HUES64 (cell line): ENCODE data around the gene MRFAP1.
"Not testable (repeated sequence)": the region's sequence is repeated elsewhere in the genome, so short reads cannot be mapped to it uniquely, and the experiment has no call there.

Experiments
- H3K27ac ChIP-seq: 2 replicates; pipeline ENCODE4 v1.7.0; 2013; ENCODE audit warnings: low read depth, low read length, inconsistent platforms
- H3K27me3 ChIP-seq: 2 replicates; pipeline ENCODE4 v1.6.1; 2013; ENCODE audit warnings: mild to moderate bottlenecking, low read length; ENCODE audit not compliant: insufficient read depth
- H3K36me3 ChIP-seq: 2 replicates; pipeline ENCODE4 v1.6.1; 2013; ENCODE audit warnings: mild to moderate bottlenecking, low read length; ENCODE audit not compliant: insufficient read depth
- H3K4me1 ChIP-seq: 2 replicates; pipeline ENCODE4 v1.6.1; 2013; ENCODE audit warnings: mild to moderate bottlenecking, low read length, moderate library complexity; ENCODE audit not compliant: insufficient read depth
- H3K4me3 ChIP-seq: 2 replicates; pipeline ENCODE4 v1.5.1; 2013; ENCODE audit warnings: mild to moderate bottlenecking, low read length, moderate library complexity
- H3K9ac ChIP-seq: 2 replicates; pipeline ENCODE4 v1.6.1; 2013; ENCODE audit warnings: mild to moderate bottlenecking, low read depth, low read length
- H3K9me3 ChIP-seq: 2 replicates; pipeline ENCODE4 v1.6.1; 2013; ENCODE audit warnings: low read depth, low read length; ENCODE audit not compliant: insufficient read depth
- WGBS: fragments of 150-250, 120-280 bp; methylation state at CpG from one replicate; pipeline ENCODE4 v1.1.7; 2013; ENCODE audit warnings: missing lambda C conversion rate; 5-methylcytosine and 5-hydroxymethylcytosine counted together

The MRFAP1 gene

DNA sequence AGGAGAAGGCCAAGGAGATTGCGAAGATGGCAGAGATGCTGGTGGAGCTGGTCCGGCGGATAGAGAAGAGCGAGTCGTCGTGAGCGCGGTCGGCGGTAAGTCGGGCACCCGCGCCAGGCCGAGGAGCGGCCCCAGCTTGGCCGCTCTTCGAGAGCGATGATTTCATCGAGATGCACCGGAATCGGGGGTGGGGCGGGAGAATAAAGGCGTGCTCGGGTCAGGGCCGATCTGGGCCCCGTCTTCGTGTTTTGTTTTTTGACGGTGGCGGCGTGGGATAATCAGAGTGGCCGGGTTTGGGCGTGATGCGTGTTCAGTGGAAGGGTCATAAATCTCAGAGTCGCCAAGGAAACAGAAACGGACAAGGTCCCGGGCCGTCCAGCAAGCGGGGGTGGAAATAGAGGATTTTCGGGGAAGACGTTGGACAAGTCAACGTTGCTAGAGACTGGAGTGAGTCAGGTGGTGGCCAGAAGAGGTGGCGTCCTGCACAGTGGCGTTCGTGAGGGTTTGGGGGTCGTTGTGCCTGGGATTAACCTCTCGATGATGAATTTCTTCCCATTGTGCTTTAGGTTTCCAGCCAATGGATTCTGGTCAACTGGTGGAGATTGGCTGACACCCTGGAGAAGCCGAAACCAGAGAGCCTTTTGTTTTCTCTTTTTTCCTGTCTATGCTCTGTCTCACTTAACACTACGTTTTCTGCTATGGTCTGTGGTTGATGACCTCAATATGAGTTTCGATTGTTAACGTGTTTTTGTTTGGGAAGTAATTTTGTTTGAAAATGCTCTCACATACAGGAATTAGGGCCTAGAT lies 882 bp downstream of the MRFAP1 start:
- no peaks in the 10 kb centered on the region for H3K27me3 ChIP-seq
- 5% methylated on average over 50 of the region's 50 CpGs for WGBS
- H3K4me3 ChIP-seq = peak overlapping the region; percentile 98
- peak overlapping the region; percentile 97 for H3K9ac ChIP-seq
- peaks cover 6% of the 10 kb centered on the region; the same call in 1 of the 2 replicates for H3K4me1 ChIP-seq
- H3K27ac ChIP-seq = peak overlapping the region; percentile 95
- no peaks in the 10 kb centered on the region for H3K9me3 ChIP-seq
- peaks cover 18% of the 10 kb centered on the region for H3K36me3 ChIP-seq

DNA sequence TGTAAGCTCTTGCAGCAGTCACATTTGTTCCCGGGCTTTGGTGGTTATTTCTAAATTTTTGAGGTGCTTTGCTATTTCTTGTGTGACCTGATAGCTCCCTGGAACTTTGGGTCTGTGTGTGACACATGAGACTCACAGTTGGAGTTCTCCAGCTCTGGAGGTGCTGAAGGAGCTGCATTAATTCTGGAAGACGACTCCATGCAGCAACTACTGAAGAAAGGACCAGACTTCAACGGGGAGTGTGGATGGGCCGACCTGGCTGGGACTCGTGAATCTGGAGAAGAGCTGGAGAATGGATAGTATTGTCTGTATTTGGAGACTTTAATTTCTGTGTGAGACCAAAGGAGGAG lies 1.5 kb downstream of the MRFAP1 start:
- WGBS = 79% methylated on average over 5 of the region's 5 CpGs
- Histone ChIP-seq H3K4me1 (peaks cover 6% of the 10 kb centered on the region; the same call in 1 of the 2 replicates), H3K27ac (no peak overlapping the region), H3K9me3 (no peaks in the 10 kb centered on the region), H3K4me3 (peak overlapping the region; percentile 98), H3K27me3 (no peaks in the 10 kb centered on the region), H3K36me3 (peaks cover 18% of the 10 kb centered on the region), H3K9ac (peak overlapping the region; percentile 97; the same call in 1 of the 2 replicates)

DNA sequence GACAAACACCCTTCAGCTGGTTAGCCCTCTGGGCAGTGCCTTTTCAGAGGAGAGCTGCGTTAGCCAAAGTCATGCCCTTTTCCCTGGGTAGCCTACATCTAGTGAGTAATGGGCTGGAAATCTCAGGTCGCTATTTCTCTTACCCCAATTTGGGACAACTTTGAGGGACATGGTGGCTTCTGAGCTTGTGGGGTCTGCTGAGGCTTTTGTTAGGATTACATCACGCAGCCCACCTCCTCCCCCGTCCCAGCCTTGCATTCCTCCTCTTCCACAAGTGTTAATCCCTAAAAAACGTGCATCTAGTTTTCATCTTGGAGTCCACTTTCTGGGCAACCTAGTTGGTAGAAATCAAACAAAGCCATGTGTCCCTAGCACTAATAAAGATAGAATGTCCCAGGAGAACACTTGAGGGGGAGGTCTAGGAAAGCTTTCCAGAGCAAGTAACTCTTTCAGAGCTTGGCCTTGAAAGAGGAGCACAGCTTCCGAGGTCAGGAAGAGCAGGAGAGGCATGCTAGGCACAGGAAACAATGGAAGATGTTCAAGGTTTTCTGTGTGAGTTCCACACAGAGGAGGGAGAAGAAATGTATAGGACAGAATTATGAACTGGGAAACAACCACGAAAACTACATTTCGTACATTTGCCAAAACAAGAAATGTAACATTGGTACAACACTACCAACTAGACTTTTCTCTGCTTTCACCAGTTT lies 2.8 kb downstream of the MRFAP1 start:
- WGBS = 88% methylated on average over 8 of the region's 8 CpGs
- Histone ChIP-seq H3K27ac (no peak overlapping the region; the same call in 1 of the 2 replicates), H3K9ac (0 out of 2 replicates have a peak overlapping the region, but pooled peaks have one; percentile 1), H3K4me1 (peaks cover 6% of the 10 kb centered on the region; the same call in 1 of the 2 replicates), H3K9me3 (no peaks in the 10 kb centered on the region), H3K4me3 (peak overlapping the region; percentile 98; the same call in 1 of the 2 replicates), H3K36me3 (peaks cover 18% of the 10 kb centered on the region), H3K27me3 (no peaks in the 10 kb centered on the region)

DNA sequence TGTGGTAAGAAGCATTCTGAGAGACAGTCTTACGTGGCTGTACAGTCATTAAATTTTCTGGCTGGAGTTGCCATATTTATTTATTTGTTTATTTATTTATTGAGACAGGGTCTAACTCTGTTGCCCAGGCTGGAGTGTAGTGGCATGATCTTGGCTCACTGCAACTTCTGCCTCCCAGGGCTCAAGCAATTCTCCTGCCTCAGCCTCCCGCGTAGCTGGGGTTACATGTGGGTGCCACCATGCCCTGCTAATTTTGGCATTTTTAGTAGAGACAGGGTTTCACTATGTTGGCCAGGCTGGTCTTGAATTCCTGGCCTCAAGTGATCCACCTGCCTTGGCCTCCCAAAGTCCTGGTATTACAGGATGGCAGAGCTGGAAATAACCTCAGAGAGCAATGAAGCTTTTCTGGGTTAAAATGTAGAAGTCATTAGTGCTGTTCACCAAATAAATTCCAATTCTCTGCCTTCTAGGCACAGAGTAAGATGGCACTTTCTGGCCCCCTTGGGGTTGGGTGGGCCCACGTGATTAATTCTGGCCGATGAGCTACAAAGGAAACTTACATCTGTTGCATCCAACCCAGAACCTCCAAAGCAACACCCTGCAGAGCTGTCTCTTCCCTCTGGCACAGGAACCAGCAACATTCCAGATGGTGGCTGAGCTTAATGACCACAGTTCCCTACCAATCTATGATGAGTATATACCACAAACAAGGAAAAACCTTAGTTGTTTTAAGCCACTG lies 4.5 kb downstream of the MRFAP1 start:
- WGBS = 69% methylated on average over 5 of the region's 5 CpGs
- H3K4me3 ChIP-seq = no peak overlapping the region
- H3K4me1 ChIP-seq = peaks cover 6% of the 10 kb centered on the region; the same call in 1 of the 2 replicates

DNA sequence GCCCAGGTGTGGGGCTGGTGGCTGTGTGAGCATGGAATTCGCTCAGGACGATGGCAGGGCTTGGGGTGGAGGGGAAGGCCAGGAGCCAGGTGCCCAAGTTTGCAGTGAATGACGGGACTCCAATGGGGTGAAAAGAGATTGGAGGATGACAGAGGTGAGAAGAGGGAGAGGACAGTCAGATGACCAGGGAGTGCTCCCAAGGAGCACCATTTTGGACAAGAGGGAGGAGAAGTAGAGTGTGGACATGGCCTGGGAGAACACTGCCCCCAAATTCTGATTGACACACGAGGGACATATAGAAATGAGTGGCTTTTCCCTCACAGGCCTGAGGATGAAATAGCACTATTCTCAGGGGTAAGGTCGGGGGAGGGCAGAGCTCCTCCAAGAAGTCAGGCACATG lies 6.7 kb downstream of the MRFAP1 start:
- Histone ChIP-seq H3K27ac (no peak overlapping the region), H3K4me3 (no peak overlapping the region), H3K36me3 (peaks cover 12% of the 10 kb centered on the region), H3K9ac (no peak overlapping the region), H3K27me3 (no peaks in the 10 kb centered on the region), H3K9me3 (no peaks in the 10 kb centered on the region), H3K4me1 (peaks cover 3% of the 10 kb centered on the region; the same call in 1 of the 2 replicates)
- WGBS = 88% methylated on average over 5 of the region's 5 CpGs

More for the DNA sequence above, 4.5 kb downstream of the MRFAP1 start:
- no peak overlapping the region for H3K27ac ChIP-seq
- H3K27me3 ChIP-seq = no peaks in the 10 kb centered on the region
- H3K9me3 ChIP-seq = no peaks in the 10 kb centered on the region
- H3K9ac ChIP-seq = no peak overlapping the region
- peaks cover 18% of the 10 kb centered on the region for H3K36me3 ChIP-seq

DNA sequence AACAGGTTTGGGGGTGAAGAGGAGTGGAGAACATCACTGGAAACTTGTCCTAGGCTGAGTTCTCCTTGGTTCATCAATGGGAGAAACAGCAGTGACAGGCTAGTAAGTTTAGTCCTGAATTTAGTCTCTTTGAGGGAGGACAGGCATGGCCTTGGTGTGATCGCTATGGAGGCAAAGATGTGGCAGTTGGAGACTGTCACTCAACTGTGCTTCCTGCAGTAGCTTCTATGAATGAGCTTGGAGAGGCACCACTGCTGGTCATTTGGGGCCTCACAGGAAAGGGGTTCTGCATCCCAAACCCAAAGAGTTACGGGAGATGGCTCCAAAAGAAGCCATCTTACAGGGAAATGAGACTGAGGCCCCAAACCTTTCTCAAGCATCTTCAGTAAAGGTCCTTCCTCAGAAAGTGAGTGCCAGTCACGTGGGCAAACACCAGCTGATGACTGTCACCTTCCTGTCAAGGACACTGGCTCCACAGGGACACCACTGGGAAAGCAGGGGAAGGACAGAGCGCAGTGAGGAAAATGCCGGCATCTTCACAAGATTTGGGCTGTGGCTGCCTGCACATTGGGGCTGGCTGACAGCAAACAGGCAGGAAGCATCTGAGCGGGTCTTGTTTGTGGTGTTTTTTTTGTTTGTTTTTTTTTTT lies 7.2 kb downstream of the MRFAP1 start:
- H3K27me3 ChIP-seq = no peaks in the 10 kb centered on the region
- no peaks in the 10 kb centered on the region for H3K9me3 ChIP-seq
- H3K4me3 ChIP-seq = no peak overlapping the region
- 67% methylated on average over 6 of the region's 6 CpGs for WGBS
- H3K27ac ChIP-seq = no peak overlapping the region
- H3K9ac ChIP-seq = no peak overlapping the region
- H3K4me1 ChIP-seq = no peaks in the 10 kb centered on the region
- peaks cover 7% of the 10 kb centered on the region for H3K36me3 ChIP-seq

DNA sequence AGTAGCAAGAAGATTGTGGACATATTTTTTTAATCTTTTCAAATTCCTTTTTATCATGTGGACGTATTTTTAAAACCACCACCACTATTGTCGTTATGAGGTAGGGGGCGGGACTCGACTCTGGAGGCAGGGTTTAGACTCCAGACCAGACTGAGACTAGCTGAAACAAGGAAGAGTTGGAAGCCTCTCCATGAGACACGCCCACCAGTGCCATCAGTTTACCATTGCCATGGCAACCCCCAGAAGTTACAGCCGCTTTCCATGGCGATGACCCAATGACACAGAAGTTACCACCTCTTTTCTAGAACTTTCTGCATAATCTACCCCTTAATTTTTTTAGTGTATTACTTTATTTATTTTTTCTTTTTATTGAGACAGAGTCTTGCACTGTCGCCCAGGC lies 8.7 kb downstream of the MRFAP1 start:
- no peaks in the 10 kb centered on the region for H3K27me3 ChIP-seq
- 95% methylated on average over 8 of the region's 8 CpGs for WGBS
- no peaks in the 10 kb centered on the region for H3K36me3 ChIP-seq
- no peak overlapping the region for H3K27ac ChIP-seq
- H3K4me1 ChIP-seq = no peaks in the 10 kb centered on the region
- no peaks in the 10 kb centered on the region for H3K9me3 ChIP-seq
- H3K4me3 ChIP-seq = no peak overlapping the region
- no peak overlapping the region for H3K9ac ChIP-seq

DNA sequence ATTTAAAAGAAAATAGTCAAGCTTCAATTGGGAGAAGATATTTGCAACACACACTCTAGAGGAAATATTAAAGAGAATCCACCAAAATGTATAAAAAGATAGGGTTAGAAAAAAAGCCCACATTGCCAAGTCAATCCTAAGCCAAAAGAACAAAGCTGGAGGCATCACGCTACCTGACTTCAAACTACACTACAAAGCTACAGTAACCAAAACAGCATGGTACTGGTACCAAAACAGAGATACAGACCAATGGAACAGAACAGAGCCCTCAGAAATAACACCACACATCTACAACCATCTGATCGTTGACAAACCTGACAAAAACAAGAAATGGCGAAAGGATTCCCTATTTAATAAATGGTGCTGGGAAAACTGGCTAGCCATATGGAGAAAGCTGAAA lies 13.7 kb downstream of the MRFAP1 start:
- no CpG with 5 or more reads among the region's 3 CpGs for WGBS
- H3K4me1 ChIP-seq, H3K9ac ChIP-seq, H3K27ac ChIP-seq, H3K4me3 ChIP-seq, H3K9me3 ChIP-seq, H3K36me3 ChIP-seq: not testable (repeated sequence)
- H3K27me3 ChIP-seq = peaks cover 16% of the 10 kb centered on the region

DNA sequence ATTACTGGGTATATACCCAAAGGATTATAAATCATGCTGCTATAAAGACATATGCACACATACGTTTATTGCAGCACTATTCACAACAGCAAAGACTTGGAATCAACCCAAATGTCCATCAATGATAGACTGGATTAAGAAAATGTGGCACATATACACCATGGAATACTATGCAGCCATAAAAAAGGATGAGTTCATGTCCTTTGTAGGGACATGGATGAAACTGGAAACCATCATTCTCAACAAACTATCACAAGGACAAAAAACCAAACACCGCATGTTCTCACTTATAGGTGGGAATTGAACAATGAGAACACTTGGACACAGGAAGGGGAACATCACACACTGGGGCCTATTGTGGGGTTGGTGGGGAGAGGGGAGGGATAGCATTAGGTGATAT lies 14.8 kb downstream of the MRFAP1 start:
- H3K4me1 ChIP-seq, H3K27ac ChIP-seq, H3K9me3 ChIP-seq, H3K36me3 ChIP-seq, H3K9ac ChIP-seq, H3K4me3 ChIP-seq: not testable (repeated sequence)
- 80% methylated on average over 1 of the region's 2 CpGs for WGBS
- peaks cover 27% of the 10 kb centered on the region for H3K27me3 ChIP-seq

DNA sequence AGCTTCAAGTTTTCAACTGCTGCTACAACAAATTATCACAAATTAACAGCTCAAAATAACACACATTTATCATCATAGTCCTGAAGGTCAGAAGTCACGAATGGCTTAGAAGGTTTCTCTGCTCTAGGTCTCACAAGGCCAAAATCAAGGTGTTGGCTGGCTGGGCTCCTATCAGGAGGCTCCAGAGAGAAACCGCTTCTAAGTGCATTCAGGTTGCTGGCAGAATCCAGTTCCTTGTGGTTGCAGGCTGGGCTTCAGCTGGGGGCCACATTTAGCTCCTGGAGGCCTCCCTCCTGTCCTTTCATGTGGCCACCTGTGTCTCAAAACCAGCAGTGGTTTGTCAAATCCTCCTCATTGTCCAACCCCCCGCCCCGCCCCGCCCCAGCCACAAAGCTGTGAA lies 15.4 kb downstream of the MRFAP1 start:
- Histone ChIP-seq H3K27me3 (peaks cover 32% of the 10 kb centered on the region), H3K36me3 (no peaks in the 10 kb centered on the region), H3K4me3 (no peak overlapping the region), H3K4me1 (0 out of 2 replicates have a peak, but pooled peaks cover 6% of the 10 kb centered on the region), H3K9me3 (no peaks in the 10 kb centered on the region), H3K27ac (no peak overlapping the region), H3K9ac (no peak overlapping the region)
- WGBS = 87% methylated on average over 5 of the region's 5 CpGs
